Skeletal muscle tissue (tissue), 4 donors: ENCODE results near the gene SH2D3A. TPM values are rescaled to one million over a fixed set of nuclear protein-coding genes. Genes with fewer than 3 reads are reported as not detected.
"Not testable (repeated sequence)": the region's sequence is repeated elsewhere in the genome, so short reads cannot be mapped to it uniquely, and the experiment has no call there.

ENCODE experiments used
- H3K27ac ChIP-seq: one replicate; pipeline ENCODE4 v1.7.0; 2013; ENCODE audit warnings: mild to moderate bottlenecking, low read depth, low read length, inconsistent platforms
- H3K27me3 ChIP-seq, 3 donors: one replicate each; pipeline ENCODE4 v1.7.0; 2013; ENCODE audit warnings: low read length in 3 of 3; ENCODE audit not compliant: control insufficient read depth in 3 of 3, insufficient read depth in 3 of 3
- H3K36me3 ChIP-seq, 3 donors: one replicate each; pipeline ENCODE4 v1.7.0; 2013; ENCODE audit warnings: low read length in 3 of 3; ENCODE audit not compliant: control insufficient read depth in 3 of 3, insufficient read depth in 3 of 3
- H3K4me1 ChIP-seq, 3 donors: one replicate each; pipeline ENCODE4 v1.7.0; 2013; ENCODE audit warnings: low read length in 3 of 3, mild to moderate bottlenecking in 3 of 3; ENCODE audit not compliant: control insufficient read depth in 3 of 3, insufficient read depth in 3 of 3
- H3K4me3 ChIP-seq, 3 donors: one replicate each; pipeline ENCODE4 v1.7.0; 2013; ENCODE audit warnings: low read length in 3 of 3
- H3K9ac ChIP-seq, 3 donors: one replicate each; pipeline ENCODE4 v1.7.0; 2013; ENCODE audit warnings: low read length in 3 of 3, mild to moderate bottlenecking in 3 of 3, moderate library complexity in 2 of 3, low read depth in 1 of 3
- H3K9me3 ChIP-seq, 3 donors: one replicate each; pipeline ENCODE4 v1.7.0; 2013; ENCODE audit warnings: low read length in 3 of 3; ENCODE audit not compliant: control insufficient read depth in 3 of 3
- total RNA-seq: library from RNA; depleted of rRNA; stranded (reverse); fragments of >200 nt; gene quantifications from one replicate; pipeline ENCODE4 v1.2.3, GENCODE V29; 2014
- donor health status: Osteomylitis.

Gene SH2D3A
- total RNA-seq, 1 donor from 2014 or later, result not detected

- Histone ChIP-seq H3K27me3 (peaks cover 0 to 7% (median 0%) of the 10 kb centered on the region in 3 donors), H3K4me3 (no peak overlapping the region), H3K9ac (no peak overlapping the region), H3K36me3 (no peaks in the 10 kb centered on the region), H3K27ac (no peak overlapping the region), H3K4me1 (no peaks in the 10 kb centered on the region), H3K9me3 (peaks cover 0 to 6% (median 0%) of the 10 kb centered on the region in 3 donors)
Measured at GRCh38 chr19:6791237-6791636, 24.0 kb upstream of the SH2D3A start.

DNA sequence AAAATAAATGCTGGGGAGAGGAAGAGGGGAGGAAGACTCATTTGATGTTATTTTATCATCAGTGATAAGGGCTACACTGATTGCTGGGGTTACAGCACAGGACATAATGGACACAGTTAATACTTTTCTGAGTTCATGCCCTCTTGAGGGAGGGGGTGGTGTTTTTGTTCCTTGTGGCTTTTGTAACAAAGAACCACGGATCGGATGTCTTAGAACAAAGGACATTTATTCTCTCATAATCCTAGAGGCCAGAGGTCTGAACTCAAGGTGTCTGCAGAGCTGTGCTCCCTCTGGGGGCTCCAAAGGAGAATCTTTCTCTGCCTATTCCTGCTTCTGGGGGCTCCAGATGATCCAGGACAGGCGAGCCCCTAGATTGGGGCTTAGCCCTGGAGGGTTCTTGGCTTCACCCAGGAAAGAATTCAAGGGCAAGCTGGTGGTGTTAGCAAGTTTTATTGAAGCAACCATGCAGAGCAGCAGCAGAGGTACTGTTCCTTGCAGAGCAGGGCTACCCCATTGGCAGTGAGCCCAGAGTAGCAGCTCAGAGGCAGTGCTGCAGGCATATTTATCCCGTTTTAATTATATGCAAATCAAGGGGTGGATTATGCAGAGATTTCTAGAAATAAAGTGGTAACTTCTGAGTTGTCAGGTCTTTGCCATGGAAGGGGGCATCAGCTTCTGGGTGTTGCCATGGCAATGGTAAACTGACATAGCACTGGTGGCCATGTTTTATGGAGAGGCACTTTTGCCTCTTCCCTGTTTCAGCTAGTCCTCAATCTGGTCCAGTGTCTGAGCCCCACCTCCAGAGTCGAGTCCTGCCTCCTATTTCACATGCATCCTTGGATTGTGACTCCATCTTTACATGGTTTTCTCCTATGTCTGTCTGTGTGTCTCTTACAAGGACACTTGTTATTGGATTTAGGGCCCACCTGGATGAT lies 23.2 kb upstream of the SH2D3A start:
- H3K4me3 ChIP-seq, result no peak overlapping the region
- H3K27ac ChIP-seq, result no peak overlapping the region
- H3K9ac ChIP-seq, result no peak overlapping the region
- H3K4me1 ChIP-seq, result no peaks in the 10 kb centered on the region
- H3K27me3 ChIP-seq, result peaks cover 0 to 7% (median 0%) of the 10 kb centered on the region in 3 donors
- H3K9me3 ChIP-seq, result peaks cover 0 to 5% (median 0%) of the 10 kb centered on the region in 3 donors
- no peaks in the 10 kb centered on the region for H3K36me3 ChIP-seq

- H3K36me3 ChIP-seq, result no peaks in the 10 kb centered on the region
- H3K9ac ChIP-seq, result no peak overlapping the region
- no peaks in the 10 kb centered on the region for H3K9me3 ChIP-seq
- no peaks in the 10 kb centered on the region for H3K4me1 ChIP-seq
- H3K27me3 ChIP-seq, result peaks cover 0 to 9% (median 0%) of the 10 kb centered on the region in 3 donors
- H3K4me3 ChIP-seq, result no peak overlapping the region
- no peak overlapping the region for H3K27ac ChIP-seq
Measured at GRCh38 chr19:6788896-6789295, 21.7 kb upstream of the SH2D3A start.

DNA sequence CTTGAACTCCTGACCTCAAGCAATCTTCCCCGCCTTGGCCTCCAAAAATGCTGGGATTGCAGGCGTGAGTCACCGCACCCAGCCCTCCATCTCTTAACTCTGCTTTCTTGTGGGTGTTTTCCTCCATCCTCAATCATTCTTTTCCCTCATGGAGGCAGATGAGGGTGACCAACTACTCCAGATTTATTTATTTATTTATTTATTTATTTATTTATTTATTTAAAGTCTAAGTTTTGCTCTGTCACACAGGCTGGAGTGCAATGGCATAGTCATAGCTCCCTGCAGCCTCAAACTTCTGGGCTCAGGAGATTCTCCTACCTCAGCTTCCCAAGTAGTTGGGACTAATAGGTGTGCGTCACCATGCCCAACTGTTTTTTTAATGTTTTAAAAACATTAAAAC lies 20.2 kb upstream of the SH2D3A start:
- no peaks in the 10 kb centered on the region for H3K9me3 ChIP-seq
- H3K4me3 ChIP-seq, result no peak overlapping the region
- H3K36me3 ChIP-seq, result no peaks in the 10 kb centered on the region
- peaks cover 0 to 9% (median 0%) of the 10 kb centered on the region in 3 donors for H3K27me3 ChIP-seq
- H3K27ac ChIP-seq, result no peak overlapping the region
- no peaks in the 10 kb centered on the region for H3K4me1 ChIP-seq
- no peak overlapping the region for H3K9ac ChIP-seq

GRCh38 chr19:6779206-6779605 lies 12.0 kb upstream of the SH2D3A start:
- H3K4me3 ChIP-seq, result no peak overlapping the region
- no peaks in the 10 kb centered on the region for H3K9me3 ChIP-seq
- H3K9ac ChIP-seq, result no peak overlapping the region
- no peaks in the 10 kb centered on the region for H3K36me3 ChIP-seq
- no peak overlapping the region for H3K27ac ChIP-seq
- H3K4me1 ChIP-seq, result no peaks in the 10 kb centered on the region
- H3K27me3 ChIP-seq, result no peaks in the 10 kb centered on the region

DNA sequence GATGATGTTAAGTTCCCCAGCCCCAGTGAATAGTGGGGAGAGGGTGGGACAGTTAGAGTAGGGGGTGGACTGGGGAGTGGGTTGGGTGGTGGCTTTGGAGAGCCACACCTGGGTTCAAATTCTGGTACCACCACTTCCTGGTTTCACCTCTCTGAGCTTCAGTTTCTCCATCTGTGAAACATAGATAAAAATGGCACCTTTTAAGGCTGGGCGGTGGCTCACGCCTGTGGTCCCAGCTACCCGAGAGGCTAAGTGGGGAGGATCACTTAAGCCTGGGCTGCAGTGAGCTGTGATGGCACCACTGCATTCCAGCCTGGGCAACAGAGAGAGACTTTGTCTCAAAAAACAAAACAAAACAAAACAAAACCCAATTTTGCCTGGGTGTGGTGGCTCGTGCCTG lies 11.2 kb upstream of the SH2D3A start:
- Histone ChIP-seq H3K9me3 (no peaks in the 10 kb centered on the region), H3K27ac (no peak overlapping the region), H3K4me3 (no peak overlapping the region), H3K4me1 (no peaks in the 10 kb centered on the region), H3K36me3 (no peaks in the 10 kb centered on the region), H3K27me3 (no peaks in the 10 kb centered on the region), H3K9ac (no peak overlapping the region)

DNA sequence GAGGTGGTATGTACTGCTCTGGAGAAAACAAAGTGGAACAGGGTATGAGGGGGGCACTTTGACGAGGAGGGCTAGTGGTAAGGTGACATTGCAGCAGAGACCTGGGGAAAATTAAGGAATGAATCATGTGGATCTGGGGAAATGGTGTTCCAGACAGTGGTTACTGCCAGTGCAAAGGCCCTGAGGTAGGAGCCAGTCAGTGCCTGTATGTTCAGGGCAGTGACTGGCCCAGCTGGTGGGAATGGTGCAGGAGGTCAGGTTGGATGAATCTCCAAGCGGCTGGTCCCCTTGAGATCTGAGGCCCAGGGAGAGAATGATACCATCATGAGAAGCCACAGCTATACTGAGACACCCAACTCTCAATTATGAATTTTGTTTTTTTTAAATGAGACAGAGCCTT lies 10.2 kb upstream of the SH2D3A start:
- Histone ChIP-seq H3K9ac (no peak overlapping the region), H3K36me3 (no peaks in the 10 kb centered on the region)

DNA sequence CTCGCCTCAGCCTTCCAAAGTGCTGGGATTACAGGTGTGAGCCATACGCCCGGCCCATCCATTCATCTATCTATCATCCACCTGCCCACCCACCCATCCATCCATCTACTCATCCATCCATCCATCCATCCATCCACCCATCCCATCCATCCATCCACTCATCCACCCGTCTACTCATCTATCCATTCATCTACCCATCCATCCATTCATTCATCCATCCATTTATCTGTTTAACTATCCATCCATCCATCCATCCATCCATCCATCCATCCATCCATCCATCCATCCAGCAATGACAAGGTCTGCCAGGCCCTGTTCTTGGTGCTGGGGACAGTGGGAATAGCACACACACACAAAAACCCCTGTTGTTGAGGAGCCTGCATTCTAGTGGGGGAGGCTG lies 9.8 kb upstream of the SH2D3A start:
- Histone ChIP-seq H3K9ac (no peak overlapping the region), H3K36me3 (no peaks in the 10 kb centered on the region), H3K27me3 (peaks cover 0 to 7% (median 3%) of the 10 kb centered on the region in 3 donors), H3K4me3 (no peak overlapping the region), H3K9me3 (no peaks in the 10 kb centered on the region), H3K27ac (no peak overlapping the region), H3K4me1 (no peaks in the 10 kb centered on the region)

More for the DNA sequence above, 10.2 kb upstream of the SH2D3A start:
- no peak overlapping the region for H3K27ac ChIP-seq
- peaks cover 0 to 5% (median 3%) of the 10 kb centered on the region in 3 donors for H3K27me3 ChIP-seq
- no peaks in the 10 kb centered on the region for H3K9me3 ChIP-seq
- no peak overlapping the region for H3K4me3 ChIP-seq
- no peaks in the 10 kb centered on the region for H3K4me1 ChIP-seq

GRCh38 chr19:6776045-6776444 lies 8.8 kb upstream of the SH2D3A start:
- not testable (repeated sequence) for H3K27ac ChIP-seq, H3K4me1 ChIP-seq, H3K4me3 ChIP-seq, H3K36me3 ChIP-seq, H3K9ac ChIP-seq, H3K9me3 ChIP-seq
- H3K27me3 ChIP-seq, result peaks cover 0 to 11% (median 3%) of the 10 kb centered on the region in 3 donors
